H1 (cell line): ENCODE data around the gene GDF9. TPM values are rescaled to one million over a fixed set of nuclear protein-coding genes. Genes with fewer than 3 reads are reported as not detected.

Experiments used
- CTCF ChIA-PET: fragments of 300-600 bp; sonication (Branson Sonifier 250); formaldehyde crosslinking; loops from one replicate; lab custom pipeline; 2021; ENCODE audit not compliant: partially characterized antibody; lab: Charles Lee
- POLR2A ChIA-PET: fragments of 300-600 bp; sonication (Branson Sonifier 250); formaldehyde crosslinking; loops from one replicate; lab custom pipeline; 2021; ENCODE audit warnings: inconsistent platforms; ENCODE audit not compliant: partially characterized antibody; lab: Charles Lee
- DNase-seq, 2 experiments: peaks; one replicate each; pipeline versions ENCODE4 v3.0.0 to v3.0.0-alpha.2; 2010 to 2022; ENCODE audit warnings: low spot score in 2 of 2, low read depth in 1 of 2, mixed read lengths in 1 of 2
- FAIRE-seq: peaks from 2 replicates; lab custom pipeline; 2011; peaks lifted over from hg19 to GRCh38; lab: Jason Lieb, UNC
- H2AFZ ChIP-seq: 2 replicates; pipeline ENCODE4 v1.8.1; 2012; ENCODE audit warnings: low read length, inconsistent platforms
- H2AK5ac ChIP-seq: 2 replicates; pipeline ENCODE4 v1.6.1; 2013; ENCODE audit warnings: low read depth, low read length
- H2BK120ac ChIP-seq: replicated peaks from 2 replicates; pipeline ENCODE3; 2013; ENCODE audit warnings: low read depth, low read length, inconsistent platforms
- H2BK12ac ChIP-seq: 2 replicates; pipeline ENCODE4 v1.6.1; 2013; ENCODE audit warnings: low read depth, low read length
- H2BK15ac ChIP-seq: 2 replicates; pipeline ENCODE4 v1.6.1; 2013; ENCODE audit warnings: low read length
- H2BK20ac ChIP-seq: 2 replicates; pipeline ENCODE4 v1.6.1; 2013; ENCODE audit warnings: low read length
- H2BK5ac ChIP-seq: 2 replicates; pipeline ENCODE4 v1.6.1; 2013; ENCODE audit warnings: low read depth, low read length
- H3K14ac ChIP-seq: 2 replicates; pipeline ENCODE4 v1.6.1; 2013; ENCODE audit warnings: inconsistent platforms; ENCODE audit not compliant: insufficient read length
- H3K18ac ChIP-seq: 2 replicates; pipeline ENCODE4 v1.6.1; 2013; ENCODE audit warnings: low read length; ENCODE audit errors: extremely low read depth
- H3K23ac ChIP-seq: 2 replicates; pipeline ENCODE4 v1.6.1; 2013; ENCODE audit warnings: inconsistent platforms; ENCODE audit not compliant: insufficient read length
- H3K23me2 ChIP-seq: 2 replicates; pipeline ENCODE4 v1.6.1; 2013; ENCODE audit warnings: low read depth, low read length
- H3K27ac ChIP-seq: 2 replicates; pipeline ENCODE4 v1.6.1; 2011; ENCODE audit warnings: low read depth, low read length, inconsistent platforms
- H3K27me3 ChIP-seq, 4 experiments: replicated peaks in 1 of 4; 1 replicate in 1 of 4; 2 replicates in 3 of 4; pipeline versions ENCODE4 v1.6.1 to v1.8.1; 2011 to 2013; ENCODE audit warnings: low read length in 3 of 4, mild to moderate bottlenecking in 3 of 4, inconsistent platforms in 2 of 4, mixed read lengths in 2 of 4, moderate library complexity in 1 of 4; ENCODE audit not compliant: control insufficient read depth in 3 of 4, insufficient read depth in 3 of 4; ENCODE audit errors: extremely low read depth in 1 of 4
- H3K36me3 ChIP-seq, 4 experiments: 2 replicates each; pipeline versions ENCODE4 v1.6.1 to v1.8.1; 2011 to 2013; ENCODE audit warnings: mild to moderate bottlenecking in 4 of 4, low read length in 3 of 4, moderate library complexity in 2 of 4, control low read depth in 1 of 4, inconsistent platforms in 1 of 4; ENCODE audit not compliant: insufficient read depth in 4 of 4, control insufficient read depth in 2 of 4
- H3K4ac ChIP-seq: replicated peaks from 2 replicates; pipeline ENCODE3; 2013; ENCODE audit warnings: low read length, low read depth, mixed read lengths, inconsistent platforms; ENCODE audit not compliant: insufficient read length
- H3K4me1 ChIP-seq, 4 experiments: replicated peaks in 1 of 4; 1 replicate in 1 of 4; 2 replicates in 3 of 4; pipeline versions ENCODE4 v1.6.1 to v1.8.1; 2011 to 2013; ENCODE audit warnings: low read length in 3 of 4, inconsistent platforms in 2 of 4, mixed read lengths in 1 of 4; ENCODE audit not compliant: insufficient read depth in 4 of 4, control insufficient read depth in 3 of 4
- H3K4me2 ChIP-seq, 2 experiments: 2 replicates each; pipeline versions ENCODE4 v1.6.1 to v1.8.1; 2011 to 2013; ENCODE audit warnings: low read depth in 2 of 2, low read length in 2 of 2, control low read depth in 1 of 2, inconsistent platforms in 1 of 2, mild to moderate bottlenecking in 1 of 2; ENCODE audit not compliant: insufficient read depth in 1 of 2
- H3K4me3 ChIP-seq, 4 experiments: fragments of 200-600, 300-600 bp in 1 of 4; sonication (generic), shearing (Covaris generic), sonication (Bioruptor Twin) in 1 of 4; 2 replicates each; pipeline versions ENCODE4 v1.5.1 to v1.8.1; 2011 to 2016; ENCODE audit warnings: low read length in 4 of 4, low read depth in 3 of 4, control low read depth in 2 of 4, inconsistent platforms in 2 of 4, mild to moderate bottlenecking in 2 of 4, mixed read lengths in 1 of 4, moderate library complexity in 1 of 4; ENCODE audit not compliant: insufficient read depth in 2 of 4; ENCODE audit errors: extremely low read depth in 1 of 4
- H3K56ac ChIP-seq: replicated peaks from 2 replicates; pipeline ENCODE3; 2013; ENCODE audit warnings: low read depth, mild to moderate bottlenecking, mixed read lengths, low read length, inconsistent platforms; ENCODE audit not compliant: insufficient read length
- H3K79me1 ChIP-seq: 2 replicates; pipeline ENCODE4 v1.6.1; 2013; ENCODE audit warnings: low read depth, low read length, control low read depth
- H3K79me2 ChIP-seq, 2 experiments: 2 replicates each; pipeline versions ENCODE4 v1.6.1 to v1.8.1; 2012 to 2013; ENCODE audit warnings: low read length in 2 of 2, mild to moderate bottlenecking in 2 of 2, inconsistent platforms in 1 of 2; ENCODE audit not compliant: insufficient read depth in 2 of 2, control insufficient read depth in 1 of 2
- H3K9ac ChIP-seq, 4 experiments: replicated peaks in 1 of 4; 1 replicate in 1 of 4; 2 replicates in 3 of 4; pipeline versions ENCODE4 v1.6.1 to v1.8.1; 2011 to 2013; ENCODE audit warnings: low read depth in 3 of 4, low read length in 3 of 4, control low read depth in 2 of 4, mild to moderate bottlenecking in 2 of 4, moderate library complexity in 2 of 4, inconsistent platforms in 1 of 4; ENCODE audit errors: extremely low read depth in 1 of 4
- H3K9me3 ChIP-seq, 2 experiments: 2 replicates each; pipeline versions ENCODE4 v1.6.1 to v1.8.1; 2012 to 2013; ENCODE audit warnings: mild to moderate bottlenecking in 2 of 2, moderate library complexity in 2 of 2, control low read depth in 1 of 2, inconsistent platforms in 1 of 2, low read depth in 1 of 2, low read length in 1 of 2, mixed read lengths in 1 of 2; ENCODE audit not compliant: insufficient read depth in 2 of 2
- H4K20me1 ChIP-seq, 2 experiments: replicated peaks in 1 of 2; 2 replicates each; pipeline versions ENCODE3 to v1.8.1; 2011 to 2013; ENCODE audit warnings: inconsistent platforms in 2 of 2, low read length in 2 of 2, mild to moderate bottlenecking in 1 of 2; ENCODE audit not compliant: insufficient read depth in 2 of 2, control insufficient read depth in 1 of 2
- H4K5ac ChIP-seq: 2 replicates; pipeline ENCODE4 v1.6.1; 2013; ENCODE audit warnings: low read length, low read depth, mixed read lengths, inconsistent platforms; ENCODE audit not compliant: insufficient read length
- H4K8ac ChIP-seq: 2 replicates; pipeline ENCODE4 v1.8.0; 2013; ENCODE audit warnings: mild to moderate bottlenecking, moderate library complexity, low read length, inconsistent platforms; ENCODE audit not compliant: insufficient read depth; ENCODE audit errors: extremely low read depth
- H4K91ac ChIP-seq: replicated peaks from 2 replicates; pipeline ENCODE3; 2013; ENCODE audit warnings: low read length, mixed read lengths, inconsistent platforms; ENCODE audit not compliant: insufficient read length
- CBX5 ChIP-seq: fragments of 300-800, 300-1000 bp; sonication (generic); IDR thresholded peaks from 2 replicates; pipeline ENCODE4 v1.7.1; 2016; ENCODE audit warnings: antibody characterized with exemption, low read length, low read depth
- JUND ChIP-seq: IDR thresholded peaks from 2 replicates; pipeline ENCODE4 v1.6.1; 2011; ENCODE audit warnings: mild to moderate bottlenecking, improper control_type of control experiment, low read length
- WGBS, 2 experiments: shearing (Covaris generic) in 1 of 2; methylation state at CpG; one replicate each; pipeline versions ENCODE4 v1.1.6 to v1.1.7; 2013 to 2015; ENCODE audit warnings: low lambda C conversion rate in 2 of 2, mixed read lengths in 2 of 2, inconsistent platforms in 1 of 2, low coverage in 1 of 2, missing lambda C conversion rate in 1 of 2; ENCODE audit not compliant: insufficient replicate concordance in 2 of 2, insufficient coverage in 1 of 2, insufficient read length in 1 of 2; ENCODE audit errors: extremely low coverage in 1 of 2, missing lambda C conversion rate in 1 of 2; 5-methylcytosine and 5-hydroxymethylcytosine counted together
- polyA plus RNA-seq, 7 experiments: library from polyadenylated mRNA; depleted of rRNA in 3 of 7; stranded (reverse) in 5 of 7; unstranded in 2 of 7; fragments of >200 nt in 5 of 7; fragments of 200-250 nt in 2 of 7; gene quantifications; 1 replicate in 5 of 7; 2 replicates in 1 of 7; 4 replicates in 1 of 7; pipeline versions ENCODE4 v1.2.1 to v1.2.3, GENCODE V29; 2011 to 2013; ENCODE audit warnings: missing spikeins in 2 of 7, mixed read lengths in 2 of 7
- total RNA-seq: library from RNA; stranded (reverse); fragmentation: NEBNext Ultra II Directional; extraction: Animal tissue kit (Norgen Biotek cat#: 25700); gene quantifications from 2 replicates; pipeline ENCODE4 v1.2.1, GENCODE V29; 2021

GDF9 gene
- total and polyA plus RNA-seq, 2 of the 8 experiments (the other 6 are each of a cell fraction or from before 2014, with no cell fraction given): 0.14 TPM; not detected in 1

DNA sequence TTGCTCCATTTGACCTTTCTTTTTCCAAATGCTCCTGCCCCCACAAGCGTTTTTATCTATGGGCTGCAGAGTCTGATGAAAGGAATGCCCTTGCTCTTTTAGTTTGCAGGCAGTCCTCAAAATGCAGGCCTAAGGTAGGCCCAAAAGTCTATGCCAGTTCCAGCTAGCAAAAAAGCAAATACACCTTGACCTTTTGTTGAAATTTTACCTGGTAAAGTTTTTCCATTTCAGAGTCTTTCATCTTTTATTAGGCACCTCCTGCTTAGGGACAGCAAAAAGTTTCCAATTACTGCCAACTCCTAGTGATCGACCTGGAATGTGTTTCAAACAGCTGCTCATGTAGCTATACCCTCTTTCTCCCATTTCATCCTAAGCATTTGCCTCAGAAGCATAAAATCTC, 4.5 kb upstream of the GDF9 start:
- Histone ChIP-seq H3K9ac (no peak overlapping the region), H4K5ac (no peak overlapping the region), H4K91ac (no peak overlapping the region), H3K9me3 (no peaks in the 10 kb centered on the region), H3K23me2 (peaks cover 5% of the 10 kb centered on the region; the same call in 1 of the 2 replicates), H3K27ac (no peak overlapping the region), H2BK5ac (no peak overlapping the region), H3K79me1 (peaks cover 3% of the 10 kb centered on the region; the same call in 1 of the 2 replicates), H2BK12ac (no peak overlapping the region), H2BK15ac (no peak overlapping the region), H2BK120ac (no peak overlapping the region), H3K4me2 (no peak overlapping the region), H3K18ac (no peak overlapping the region), H3K79me2 (peaks cover 3 to 13% of the 10 kb centered on the region in 2 experiments; a peak in 2 of 4 replicates), H4K8ac (no peak overlapping the region), H3K23ac (no peak overlapping the region), H3K27me3 (no peaks in the 10 kb centered on the region), H3K56ac (no peak overlapping the region), H2AFZ (no peak overlapping the region), H3K4me1 (peaks cover 0 to 3% (median 1%) of the 10 kb centered on the region in 4 experiments; a peak in 3 of 7 replicates), H3K4me3 (no peak overlapping the region), H2AK5ac (no peak overlapping the region), H4K20me1 (peaks cover 0 to 2% of the 10 kb centered on the region in 2 experiments), H3K36me3 (peaks cover 6 to 29% (median 14%) of the 10 kb centered on the region in 4 experiments), H2BK20ac (no peak overlapping the region), H3K14ac (no peak overlapping the region), H3K4ac (no peak overlapping the region)
- TF ChIP-seq JUND: no peak
- no peak for TF ChIP-seq CBX5
- ChIA-PET POLR2A (interaction anchor here (0.7 to 2.1 kb wide), 4 partner anchors 39 to 155 kb away, joined by 3 to 6 read pairs (median 4); partner anchors contain the start of genes KIF3A, SHROOM1 and ZCCHC10), CTCF (interaction anchor here (1.2 to 32.2 kb wide), 4 partner anchors 12 to 116 kb away, joined by 3 to 465 read pairs (median 6); partner anchors contain the start of gene SHROOM1)
- 76% methylated on average over 2 of the region's 2 CpGs; no CpG with 5 or more reads in 1 of the 2 experiments for WGBS, 2 experiments
- DNase-seq: no peak
- FAIRE-seq: no peak
